Kidney (tissue), 22 donors: ENCODE measurements around the gene FAM204A. TPM values are rescaled to one million over a fixed set of nuclear protein-coding genes. Genes with fewer than 3 reads are reported as not detected.
A peak's percentile ranks its signal among the peaks of the same experiment; 100 is the strongest.

Experiments used
- DNase-seq, 5 donors: peaks; one replicate each; pipeline ENCODE4 v3.0.0-alpha.2; 2013 to 2020
- FAIRE-seq: peaks from 2 replicates; lab custom pipeline; 2012; peaks lifted over from hg19 to GRCh38; lab: Jason Lieb, UNC
- H3K27ac ChIP-seq, 2 donors: one replicate each; pipeline ENCODE4 v1.7.0; 2013; ENCODE audit warnings: low read depth in 2 of 2, low read length in 2 of 2, inconsistent platforms in 1 of 2
- H3K27me3 ChIP-seq: one replicate; pipeline ENCODE4 v1.7.1; 2013; ENCODE audit warnings: low read length, inconsistent platforms; ENCODE audit not compliant: control insufficient read depth, insufficient read depth
- H3K36me3 ChIP-seq, 3 donors: one replicate each; pipeline versions ENCODE4 v1.7.0 to v1.7.1; 2013; ENCODE audit warnings: low read length in 3 of 3, control low read depth in 1 of 3, inconsistent platforms in 1 of 3; ENCODE audit not compliant: insufficient read depth in 3 of 3, control insufficient read depth in 2 of 3
- H3K4me1 ChIP-seq, 3 donors: one replicate each; pipeline versions ENCODE4 v1.7.0 to v1.7.1; 2013; ENCODE audit warnings: low read length in 3 of 3, inconsistent platforms in 1 of 3, low read depth in 1 of 3; ENCODE audit not compliant: control insufficient read depth in 2 of 3, insufficient read depth in 2 of 3
- H3K4me3 ChIP-seq, 3 donors: one replicate each; pipeline versions ENCODE4 v1.7.0 to v1.8.1; 2013; ENCODE audit warnings: low read length in 3 of 3, control low read depth in 1 of 3, inconsistent platforms in 1 of 3
- H3K9ac ChIP-seq, 3 donors: one replicate each; pipeline versions ENCODE4 v1.7.0 to v1.7.1; 2013; ENCODE audit warnings: low read length in 3 of 3, control low read depth in 1 of 3, inconsistent platforms in 1 of 3
- H3K9me3 ChIP-seq, 3 donors: one replicate each; pipeline versions ENCODE4 v1.7.0 to v1.7.1; 2013; ENCODE audit warnings: low read length in 3 of 3, control low read depth in 1 of 3, inconsistent platforms in 1 of 3; ENCODE audit not compliant: control insufficient read depth in 2 of 3, insufficient read depth in 1 of 3
- intact Hi-C: fragments of 100-400 bp; cut with DNase I; formaldehyde crosslinking; loops from one replicate; pipeline ENCODE4 v1.11.1; 2022
- long read RNA-seq, 10 donors: library from polyadenylated mRNA in 1 of 10; unstranded in 1 of 10; transcript quantifications; one replicate each; pipeline ENCODE4 v2.0.0 and lab custom pipeline, GENCODE V29; 2021 to 2026
- polyA plus RNA-seq: library from polyadenylated mRNA; stranded (reverse); fragments of 350-450 nt; fragmentation: Illumina TruSeq; extraction: RNeasy Lipid Tissue Mini Kit (QIAGEN cat#74804); gene quantifications from one replicate; pipeline ENCODE4 v1.2.3, GENCODE V29; 2014; ENCODE audit warnings: low read depth, low replicate concordance; ENCODE audit not compliant: insufficient read depth
- total RNA-seq: library from RNA; stranded (reverse); fragmentation: NEBNext Ultra II Directional; extraction: Animal tissue kit (Norgen Biotek cat#: 25700); gene quantifications from one replicate; pipeline ENCODE4 v1.2.1, GENCODE V29; 2021
- TF ChIP-seq, protein P1 (sequence below): IDR thresholded peaks from 3 replicates; pipeline ENCODE4 v1.5.1; 2012; ENCODE audit warnings: mild to moderate bottlenecking, moderate library complexity, borderline replicate concordance; ENCODE audit not compliant: insufficient read depth; ENCODE audit errors: extremely low read depth
- donor health status: control.
- donor health status: control.
- donor health status: control.
- donor health status: control.
- donor health status: control.
- donor health status: DM: yes; HTN: yes; CAD: no.
- donor health status: Normal renal cell carcinoma (clear cell type).

Gene FAM204A
- 70.6 TPM for total RNA-seq
- polyA plus RNA-seq = 40.2 TPM
- long read RNA-seq, donor 1, transcript FAM204A-202 (8 exons, 872 nt) = major isoform, 7 of 12 reads
- long read RNA-seq, donor 1, partial matches to known transcripts = 0 of 12 reads
- long read RNA-seq, donor 1, other reads (novel, unspliced or antisense) = 0 of 12 reads
- long read RNA-seq, donor 2, full-length matches to known transcripts = 9 of 9 reads
- long read RNA-seq, donor 2, partial matches to known transcripts = 0 of 9 reads
- long read RNA-seq, donor 2, other reads (novel, unspliced or antisense) = 0 of 9 reads
- long read RNA-seq, donor 3, full-length matches to known transcripts = 9 of 9 reads
- long read RNA-seq, donor 3, partial matches to known transcripts = 0 of 9 reads
- long read RNA-seq, donor 3, other reads (novel, unspliced or antisense) = 0 of 9 reads
- long read RNA-seq, donor 4, full-length matches to known transcripts = 19 of 19 reads
- long read RNA-seq, donor 4, partial matches to known transcripts = 0 of 19 reads
- long read RNA-seq, donor 4, other reads (novel, unspliced or antisense) = 0 of 19 reads
- long read RNA-seq, donor 5, full-length matches to known transcripts = 1 of 1 reads
- long read RNA-seq, donor 5, partial matches to known transcripts = 0 of 1 reads
- long read RNA-seq, donor 5, other reads (novel, unspliced or antisense) = 0 of 1 reads
- long read RNA-seq, donor 6, full-length matches to known transcripts = 15 of 25 reads
- long read RNA-seq, donor 6, partial matches to known transcripts = 10 of 25 reads
- long read RNA-seq, donor 6, other reads (novel, unspliced or antisense) = 0 of 25 reads
- long read RNA-seq, donor 7, full-length matches to known transcripts = 9 of 22 reads
- long read RNA-seq, donor 7, partial matches to known transcripts = 5 of 22 reads
- long read RNA-seq, donor 7, other reads (novel, unspliced or antisense) = 8 of 22 reads
- long read RNA-seq, donor 8, full-length matches to known transcripts = 9 of 9 reads
- long read RNA-seq, donor 8, partial matches to known transcripts = 0 of 9 reads
- long read RNA-seq, donor 8, other reads (novel, unspliced or antisense) = 0 of 9 reads
- long read RNA-seq, donor 9, full-length matches to known transcripts = 4 of 4 reads
- long read RNA-seq, donor 9, partial matches to known transcripts = 0 of 4 reads
- long read RNA-seq, donor 9, other reads (novel, unspliced or antisense) = 0 of 4 reads
- long read RNA-seq, donor 10, full-length matches to known transcripts = 16 of 16 reads
- long read RNA-seq, donor 10, partial matches to known transcripts = 0 of 16 reads
- long read RNA-seq, donor 10, other reads (novel, unspliced or antisense) = 0 of 16 reads

GRCh38 chr10:118341791-118342637, at the start of gene FAM204A:
Gene FAM204A (minus strand): TSS chr10:118342324. CDS start chr10:118336415, 5,909 bp downstream.
- no peaks in the 10 kb centered on the region for H3K27me3 ChIP-seq
- FAIRE-seq (peak; percentile 70), DNase-seq (peak; percentile 96 to 98 (median 97))
- peaks cover 0 to 10% (median 7%) of the 10 kb centered on the region in 3 donors for H3K4me1 ChIP-seq
- peak within 1 kb of the TSS; percentile 75 to 99 (median 92) for H3K4me3 ChIP-seq
- TF ChIP-seq, protein P1, sequence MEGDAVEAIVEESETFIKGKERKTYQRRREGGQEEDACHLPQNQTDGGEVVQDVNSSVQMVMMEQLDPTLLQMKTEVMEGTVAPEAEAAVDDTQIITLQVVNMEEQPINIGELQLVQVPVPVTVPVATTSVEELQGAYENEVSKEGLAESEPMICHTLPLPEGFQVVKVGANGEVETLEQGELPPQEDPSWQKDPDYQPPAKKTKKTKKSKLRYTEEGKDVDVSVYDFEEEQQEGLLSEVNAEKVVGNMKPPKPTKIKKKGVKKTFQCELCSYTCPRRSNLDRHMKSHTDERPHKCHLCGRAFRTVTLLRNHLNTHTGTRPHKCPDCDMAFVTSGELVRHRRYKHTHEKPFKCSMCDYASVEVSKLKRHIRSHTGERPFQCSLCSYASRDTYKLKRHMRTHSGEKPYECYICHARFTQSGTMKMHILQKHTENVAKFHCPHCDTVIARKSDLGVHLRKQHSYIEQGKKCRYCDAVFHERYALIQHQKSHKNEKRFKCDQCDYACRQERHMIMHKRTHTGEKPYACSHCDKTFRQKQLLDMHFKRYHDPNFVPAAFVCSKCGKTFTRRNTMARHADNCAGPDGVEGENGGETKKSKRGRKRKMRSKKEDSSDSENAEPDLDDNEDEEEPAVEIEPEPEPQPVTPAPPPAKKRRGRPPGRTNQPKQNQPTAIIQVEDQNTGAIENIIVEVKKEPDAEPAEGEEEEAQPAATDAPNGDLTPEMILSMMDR = no peak
- H3K27ac ChIP-seq = peak within 1 kb of the TSS in 1 of 2 donors; percentile 41
- H3K9ac ChIP-seq = peak within 1 kb of the TSS; percentile 65 to 81 (median 71)
- H3K36me3 ChIP-seq = no peaks in the 10 kb centered on the region
- intact Hi-C loops = no loop called here
- no peaks in the 10 kb centered on the region for H3K9me3 ChIP-seq

- H3K27me3 ChIP-seq = no peaks in the 10 kb centered on the region
- intact Hi-C loops = no loop called here
- no peak overlapping the region for H3K4me3 ChIP-seq
- TF ChIP-seq, protein P1 = no peak
- no peak overlapping the region for H3K9ac ChIP-seq
- H3K36me3 ChIP-seq = no peaks in the 10 kb centered on the region
- H3K9me3 ChIP-seq = no peaks in the 10 kb centered on the region
- H3K27ac ChIP-seq = no peak overlapping the region
- H3K4me1 ChIP-seq = no peaks in the 10 kb centered on the region
- no peak for DNase-seq
- no peak for FAIRE-seq
These were observed 41.6 kb upstream of the FAM204A start for GRCh38 chr10:118383699-118384098.

DNA sequence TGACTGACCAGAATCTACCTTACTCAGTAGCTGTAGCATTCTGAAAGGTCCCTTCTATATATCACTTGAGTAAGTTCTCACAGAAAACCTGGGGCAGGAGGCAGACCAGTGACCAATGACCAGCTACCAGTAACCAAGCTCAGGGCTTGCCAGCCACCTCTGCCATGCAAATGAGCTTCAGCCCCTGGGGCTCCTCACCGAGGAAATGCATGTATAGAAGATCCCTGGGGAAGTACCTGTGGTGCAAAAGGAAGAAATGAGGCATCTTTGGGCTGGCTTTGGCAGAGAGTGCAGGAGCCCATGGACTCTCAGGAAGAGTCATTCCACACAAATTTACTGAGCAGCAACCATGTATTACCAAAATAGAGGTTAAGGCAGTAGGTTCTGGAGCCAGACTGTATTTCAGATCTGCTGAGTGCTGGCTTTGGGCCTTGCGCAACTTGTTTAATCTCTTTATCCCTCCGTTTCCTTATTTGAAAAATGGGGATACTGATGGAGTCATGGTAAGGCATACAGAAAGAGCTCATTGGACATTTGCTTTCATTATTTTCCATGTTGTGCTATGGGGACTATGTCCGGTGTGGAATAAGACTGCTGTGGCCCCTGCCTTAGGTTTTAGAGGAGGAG, 41.1 kb upstream of the FAM204A start:
- H3K9ac ChIP-seq = no peak overlapping the region
- FAIRE-seq (no peak), DNase-seq (no peak)
- H3K9me3 ChIP-seq = no peaks in the 10 kb centered on the region
- H3K36me3 ChIP-seq = no peaks in the 10 kb centered on the region
- H3K4me1 ChIP-seq = no peaks in the 10 kb centered on the region
- H3K27ac ChIP-seq = no peak overlapping the region
- intact Hi-C loops = no loop called here
- H3K27me3 ChIP-seq = no peaks in the 10 kb centered on the region
- no peak overlapping the region for H3K4me3 ChIP-seq
- TF ChIP-seq, protein P1 = no peak
